ENCODE results near the gene PTBP3.

PTBP3 gene

GRCh38 chr9:112186695-112187094 is 146.7 kb downstream of the PTBP3 start:
- FAIRE-seq (no peak), DNase-seq (ENCODE audit: insufficient read length, low spot score) (no peak)
- TF ChIP-seq POLR2AphosphoS5 (IDR thresholded peaks at IDR 0.05; ENCODE audit: low read depth, low read length) (no peak), SPI1 (IDR thresholded peaks at IDR 0.05; ENCODE audit: low read depth, low read length) (no peak), TAF1 (IDR thresholded peaks at IDR 0.05; ENCODE audit: low read depth, low read length) (no peak), PAX5 (IDR thresholded peaks at IDR 0.05; ENCODE audit: insufficient read depth, low read length, severe bottlenecking) (no peak), POLR2A (IDR thresholded peaks at IDR 0.05; ENCODE audit: low read depth, low read length) (no peak), POU2F2 (IDR thresholded peaks at IDR 0.05; ENCODE audit: low read depth, low read length) (no peak)

DNA sequence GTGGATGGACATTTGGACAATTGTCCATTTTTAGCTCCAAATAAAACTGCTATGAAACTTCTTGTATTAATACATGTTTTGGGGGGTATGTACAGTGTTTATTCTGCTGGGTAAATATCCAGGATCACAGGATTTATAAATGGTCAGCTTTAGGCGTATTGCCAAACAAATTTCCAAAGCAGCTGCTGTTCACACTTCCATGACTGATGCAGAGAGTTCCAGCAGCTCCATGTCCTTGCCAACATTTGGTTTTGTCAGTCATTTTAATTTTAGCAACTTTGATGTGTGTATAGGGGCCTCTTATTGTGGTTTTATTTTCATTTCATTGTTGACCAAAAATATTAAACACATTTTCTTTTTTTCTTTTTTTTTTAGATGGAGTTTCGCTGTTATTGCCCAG is 148.5 kb downstream of the PTBP3 start:
- TF ChIP-seq POLR2AphosphoS5 (IDR thresholded peaks at IDR 0.05; ENCODE audit: low read depth, low read length) (no peak), SPI1 (IDR thresholded peaks at IDR 0.05; ENCODE audit: low read depth, low read length) (no peak), PAX5 (IDR thresholded peaks at IDR 0.05; ENCODE audit: insufficient read depth, low read length, severe bottlenecking) (no peak), TAF1 (IDR thresholded peaks at IDR 0.05; ENCODE audit: low read depth, low read length) (no peak), POU2F2 (IDR thresholded peaks at IDR 0.05; ENCODE audit: low read depth, low read length) (no peak), POLR2A (IDR thresholded peaks at IDR 0.05; ENCODE audit: low read depth, low read length) (no peak)
- FAIRE-seq (no peak), DNase-seq (ENCODE audit: insufficient read length, low spot score) (no peak)

- no peak for FAIRE-seq
- no peak for DNase-seq (ENCODE audit: insufficient read length, low spot score)
- TF ChIP-seq POLR2AphosphoS5 (IDR thresholded peaks at IDR 0.05; ENCODE audit: low read depth, low read length) (no peak), SPI1 (IDR thresholded peaks at IDR 0.05; ENCODE audit: low read depth, low read length) (no peak), TAF1 (IDR thresholded peaks at IDR 0.05; ENCODE audit: low read depth, low read length) (no peak), PAX5 (IDR thresholded peaks at IDR 0.05; ENCODE audit: insufficient read depth, low read length, severe bottlenecking) (no peak), POLR2A (IDR thresholded peaks at IDR 0.05; ENCODE audit: low read depth, low read length) (no peak), POU2F2 (IDR thresholded peaks at IDR 0.05; ENCODE audit: low read depth, low read length) (no peak)
Measured at GRCh38 chr9:112184221-112184620, 149.2 kb downstream of the PTBP3 start.

DNA sequence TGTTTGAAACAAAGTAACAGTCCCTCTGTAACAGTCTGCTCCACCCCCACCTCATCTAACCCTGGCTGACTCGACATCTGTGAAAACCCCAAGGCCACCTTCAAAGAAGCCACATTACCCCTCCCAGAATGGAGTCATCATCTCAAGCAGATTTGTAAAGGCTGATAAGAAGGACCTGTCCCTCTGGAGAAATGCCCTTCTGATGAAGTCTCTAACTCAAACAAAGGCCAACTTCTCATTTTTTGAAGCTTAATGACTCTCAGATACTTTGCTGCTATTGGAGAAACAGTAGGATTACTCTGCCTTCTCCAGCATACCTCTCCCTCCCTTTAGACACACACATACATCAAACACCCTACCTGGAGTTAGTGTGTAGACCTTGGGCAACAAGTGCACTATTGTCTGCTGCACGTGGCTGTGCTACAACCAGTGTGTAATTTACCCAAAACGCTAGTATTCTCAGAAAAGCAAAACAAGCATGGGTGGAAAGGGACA is 153.0 kb downstream of the PTBP3 start:
- TF ChIP-seq SPI1 (IDR thresholded peaks at IDR 0.05; ENCODE audit: low read depth, low read length) (no peak), TAF1 (IDR thresholded peaks at IDR 0.05; ENCODE audit: low read depth, low read length) (no peak), POLR2AphosphoS5 (IDR thresholded peaks at IDR 0.05; ENCODE audit: low read depth, low read length) (no peak), POU2F2 (IDR thresholded peaks at IDR 0.05; ENCODE audit: low read depth, low read length) (no peak), POLR2A (IDR thresholded peaks at IDR 0.05; ENCODE audit: low read depth, low read length) (no peak), PAX5 (IDR thresholded peaks at IDR 0.05; ENCODE audit: insufficient read depth, low read length, severe bottlenecking) (no peak)
- DNase-seq (ENCODE audit: insufficient read length, low spot score) (no peak), FAIRE-seq (peak; percentile 20)

DNA sequence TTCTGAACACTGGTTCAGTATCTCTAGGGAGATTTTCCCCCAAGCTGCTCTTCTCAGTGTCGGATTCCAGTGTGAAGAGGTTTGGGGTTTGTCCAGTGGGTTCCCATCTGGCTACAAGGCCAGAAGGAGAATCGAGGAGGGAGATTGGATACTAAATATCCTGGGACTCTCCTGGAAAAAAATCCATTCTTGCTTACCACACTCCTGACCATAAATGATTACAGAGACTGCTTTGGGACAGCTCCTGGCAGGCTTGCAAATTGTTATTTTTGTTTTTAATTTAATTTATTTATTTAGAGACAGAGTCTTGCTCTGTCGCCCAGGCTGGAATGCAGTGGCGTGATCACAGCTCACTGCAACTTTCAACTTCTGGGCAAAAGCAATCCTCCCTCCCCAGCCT is 153.6 kb downstream of the PTBP3 start:
- FAIRE-seq, result no peak
- DNase-seq (ENCODE audit: insufficient read length, low spot score), result no peak
- TF ChIP-seq POLR2A (IDR thresholded peaks at IDR 0.05; ENCODE audit: low read depth, low read length) (no peak), POU2F2 (IDR thresholded peaks at IDR 0.05; ENCODE audit: low read depth, low read length) (no peak), POLR2AphosphoS5 (IDR thresholded peaks at IDR 0.05; ENCODE audit: low read depth, low read length) (no peak)

DNA sequence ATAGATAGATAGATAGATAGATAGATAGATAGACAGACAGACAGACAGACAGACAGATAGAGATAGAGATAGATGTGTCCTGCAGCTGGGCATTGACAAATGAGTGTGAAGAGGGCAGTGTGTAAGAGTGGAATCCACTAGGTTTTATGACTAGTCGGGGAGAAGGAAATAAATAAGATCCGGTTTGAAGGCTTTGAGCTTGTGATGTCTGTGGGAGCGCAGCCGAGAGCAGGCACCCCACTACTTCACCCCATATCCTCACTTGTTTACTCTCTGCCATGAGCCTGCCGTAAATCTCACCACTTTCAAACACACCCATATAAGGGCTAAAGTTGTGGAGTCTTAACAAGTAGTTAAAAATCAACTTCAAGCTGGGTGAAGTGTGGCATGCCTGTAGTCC is 156.9 kb downstream of the PTBP3 start:
- no peak for FAIRE-seq

GRCh38 chr9:112175796-112176315 is 157.6 kb downstream of the PTBP3 start:
- no peak for DNase-seq (ENCODE audit: insufficient read length, low spot score)
- no peak for FAIRE-seq
- TF ChIP-seq PAX5 (IDR thresholded peaks at IDR 0.05; ENCODE audit: insufficient read depth, low read length, severe bottlenecking) (no peak), POLR2AphosphoS5 (IDR thresholded peaks at IDR 0.05; ENCODE audit: low read depth, low read length) (no peak), TAF1 (IDR thresholded peaks at IDR 0.05; ENCODE audit: low read depth, low read length) (no peak), POU2F2 (IDR thresholded peaks at IDR 0.05; ENCODE audit: low read depth, low read length) (no peak), POLR2A (IDR thresholded peaks at IDR 0.05; ENCODE audit: low read depth, low read length) (no peak), SPI1 (IDR thresholded peaks at IDR 0.05; ENCODE audit: low read depth, low read length) (no peak)

More for the DNA sequence above, 156.9 kb downstream of the PTBP3 start:
- no peak for TF ChIP-seq POLR2AphosphoS5 (IDR thresholded peaks at IDR 0.05; ENCODE audit: low read depth, low read length)
- no peak for TF ChIP-seq SPI1 (IDR thresholded peaks at IDR 0.05; ENCODE audit: low read depth, low read length)
- TF ChIP-seq PAX5 (IDR thresholded peaks at IDR 0.05; ENCODE audit: insufficient read depth, low read length, severe bottlenecking), result no peak
- no peak for TF ChIP-seq TAF1 (IDR thresholded peaks at IDR 0.05; ENCODE audit: low read depth, low read length)
- no peak for TF ChIP-seq POLR2A (IDR thresholded peaks at IDR 0.05; ENCODE audit: low read depth, low read length)
- DNase-seq (ENCODE audit: insufficient read length, low spot score), result no peak

GRCh38 chr9:112174965-112175795 is 158.2 kb downstream of the PTBP3 start, which contains the start of gene SUSD1:
TSS of gene SUSD1 (minus strand) at chr9:112175297. CDS start at chr9:112175235, 62 bp downstream.
- DNase-seq (ENCODE audit: insufficient read length, low spot score), result peak; percentile 65
- TF ChIP-seq TAF1 (IDR thresholded peaks at IDR 0.05; ENCODE audit: low read depth, low read length) (no peak), POLR2AphosphoS5 (IDR thresholded peaks at IDR 0.05; ENCODE audit: low read depth, low read length) (no peak), POU2F2 (IDR thresholded peaks at IDR 0.05; ENCODE audit: low read depth, low read length) (no peak), SPI1 (IDR thresholded peaks at IDR 0.05; ENCODE audit: low read depth, low read length) (no peak), PAX5 (IDR thresholded peaks at IDR 0.05; ENCODE audit: insufficient read depth, low read length, severe bottlenecking) (no peak), POLR2A (IDR thresholded peaks at IDR 0.05; ENCODE audit: low read depth, low read length) (no peak)
- peak; percentile 9 for FAIRE-seq

- no peak for TF ChIP-seq POLR2A (IDR thresholded peaks at IDR 0.05; ENCODE audit: low read depth, low read length)
- no peak for TF ChIP-seq TAF1 (IDR thresholded peaks at IDR 0.05; ENCODE audit: low read depth, low read length)
- 0 out of 2 replicates have a peak, but pooled peaks have one; percentile 15 for TF ChIP-seq POU2F2 (IDR thresholded peaks at IDR 0.05; ENCODE audit: low read depth, low read length)
- DNase-seq (ENCODE audit: insufficient read length, low spot score) (peak; percentile 88), FAIRE-seq (peak; percentile 71)
Measured at GRCh38 chr9:112174222-112174964, 159.0 kb downstream of the PTBP3 start.

Measured in GM12891 (cell line).